Gastrocnemius medialis (tissue), 4 donors: ENCODE measurements around the gene UGDH.
"Not testable (repeated sequence)": the region's sequence is repeated elsewhere in the genome, so short reads cannot be mapped to it uniquely, and the experiment has no call there.

Source experiments
- CTCF ChIP-seq, 5 experiments: fragments of 450-650 bp in 3 of 5; fragments of 200-600 bp in 2 of 5; sonication (generic) in 2 of 5; IDR thresholded peaks in 4 of 5; conservative IDR thresholded peaks in 1 of 5; 1 replicate in 4 of 5; 2 replicates in 1 of 5; pipeline ENCODE4 v1.5.1; 2016 to 2019; ENCODE audit warnings: antibody characterized with exemption in 5 of 5, mild to moderate bottlenecking in 3 of 5, moderate library complexity in 3 of 5
- POLR2A ChIP-seq, 2 donors: fragments of 450-650 bp; IDR thresholded peaks; one replicate each; pipeline ENCODE4 v1.6.1; 2017; ENCODE audit warnings: antibody characterized with exemption in 2 of 2, mild to moderate bottlenecking in 2 of 2, moderate library complexity in 2 of 2

DNA sequence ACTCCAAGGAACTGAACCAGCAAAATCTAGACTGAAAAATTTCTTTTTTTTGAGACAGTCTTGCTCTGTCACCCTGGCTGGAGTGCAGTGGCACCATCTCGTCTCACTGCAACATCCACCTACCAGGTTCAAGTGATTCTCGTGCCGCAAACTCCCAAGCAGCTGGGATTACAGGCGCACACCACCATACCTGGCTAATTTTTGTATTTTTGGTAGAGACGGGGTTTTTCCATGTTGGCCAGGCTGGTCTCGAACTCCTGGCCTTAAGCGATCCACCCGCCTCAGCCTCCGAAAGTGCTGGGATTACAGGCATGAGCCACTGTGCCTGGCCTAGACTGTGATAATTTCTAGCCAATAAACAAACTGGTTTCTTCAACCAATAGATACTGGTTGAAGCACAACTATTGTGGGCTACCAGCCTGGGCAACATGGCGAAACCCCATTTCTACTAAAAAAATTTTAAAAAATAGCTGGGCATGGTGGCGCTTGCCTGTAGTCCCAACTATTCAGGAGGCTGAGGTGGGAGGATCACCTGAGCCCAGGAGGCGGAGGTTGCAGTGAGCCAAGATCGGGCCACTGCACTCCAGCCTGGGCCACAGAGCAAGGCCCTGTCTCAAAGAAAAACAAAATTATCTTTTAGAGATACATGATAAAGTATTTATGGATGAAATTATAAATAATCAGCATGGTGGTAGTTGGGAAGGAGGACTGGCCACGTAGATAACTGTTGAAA, 11.4 kb downstream of the UGDH start:
- not testable (repeated sequence) for TF ChIP-seq POLR2A (IDR thresholded peaks at IDR 0.05); CTCF (IDR thresholded peaks at IDR 0.05 in 4 of 5, conservative IDR thresholded peaks at IDR 0.05 in 1 of 5)
